K562 treated with DMSO at 1 percent for 4 hours (cell line): ENCODE results near the gene PLEKHS1. TPM values are rescaled to one million over a fixed set of nuclear protein-coding genes. Genes with fewer than 3 reads are reported as not detected.

Source experiments
- total RNA-seq: library from RNA; unstranded; fragments of 300-600 nt; gene quantifications from 2 replicates; pipeline ENCODE4 v1.2.3, GENCODE V29; 2022; ENCODE audit not compliant: insufficient read depth

PLEKHS1 gene
- not detected in 2 replicates for total RNA-seq

DNA sequence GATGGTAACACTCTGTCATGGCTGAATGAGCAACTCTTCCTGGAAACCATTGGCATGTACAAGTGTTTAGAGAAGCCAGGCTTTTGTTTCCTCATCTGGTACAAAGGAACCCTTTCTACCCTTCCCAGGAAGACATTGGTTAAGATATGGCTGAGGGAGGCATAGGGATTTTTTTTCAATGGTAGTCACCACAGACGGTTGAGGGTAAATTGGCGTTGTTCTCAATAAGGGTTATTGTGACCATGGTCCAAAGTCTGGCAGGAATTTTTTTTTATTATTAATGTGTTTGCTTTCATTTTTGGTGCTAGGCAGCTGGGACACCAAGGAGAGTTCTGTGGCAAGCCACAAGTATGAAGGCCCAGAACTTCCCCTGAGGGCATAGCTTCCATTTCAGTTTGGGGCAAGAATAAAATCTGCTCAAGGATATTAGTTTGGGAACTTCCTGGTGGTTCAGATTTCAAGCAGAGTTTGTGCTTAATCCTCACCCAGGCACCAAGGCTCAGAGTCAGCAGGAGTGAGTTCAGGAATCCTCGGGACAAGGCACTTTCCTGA is at the start of gene PLEKHS1:
Gene PLEKHS1, plus strand, starts transcription at position 502 of the 552 bp plus-strand sequence. CDS start 3,596 bp downstream, outside the sequence.

Other genes with a start within 250 kb of the PLEKHS1 start
- gene HABP2, start 198.6 kb upstream of the PLEKHS1 start, total RNA-seq, result not detected in 2 replicates
- gene NRAP, start 87.6 kb upstream of the PLEKHS1 start, total RNA-seq, result not detected in 2 replicates
- 20.1 and 21.5 TPM in 2 replicates for gene CASP7, start 71.8 kb upstream of the PLEKHS1 start, total RNA-seq
- 7.3 and 9.6 TPM in 2 replicates for gene DCLRE1A, start 102.4 kb downstream of the PLEKHS1 start, total RNA-seq
- gene NHLRC2, start 103.0 kb downstream of the PLEKHS1 start, total RNA-seq, result 2.1 and 3.0 TPM in 2 replicates